Panc1 (cell line): ENCODE results near the gene SSR1. TPM values are rescaled to one million over a fixed set of nuclear protein-coding genes. Genes with fewer than 3 reads are reported as not detected.

Source experiments
- ATAC-seq: fragments of 200-7000 bp; cut with Tn5 transposase; 2 replicates; pipeline ENCODE4 v1.9.1; 2020; ENCODE audit warnings: mild to moderate bottlenecking, moderate library complexity
- BruUV-seq: library from RNA; stranded (reverse); fragments of 400-500 nt; replicated peaks from 2 replicates; lab custom pipeline; 2021; lab: Mats Ljungman, UMichigan
- CTCF ChIA-PET: fragments of 300-600 bp; sonication (Branson Sonifier 250); formaldehyde crosslinking; loops from one replicate; lab custom pipeline; 2022; ENCODE audit warnings: antibody characterized with exemption; lab: Charles Lee
- POLR2A ChIA-PET: fragments of 300-600 bp; sonication (Branson Sonifier 250); formaldehyde crosslinking; loops from one replicate; lab custom pipeline; 2022; ENCODE audit warnings: antibody characterized with exemption; lab: Charles Lee
- DNase-seq: peaks from one replicate; pipeline ENCODE4 v3.0.0-alpha.2; 2010; ENCODE audit warnings: low read depth, low spot score
- H3K27ac ChIP-seq: 2 replicates; pipeline ENCODE4 v1.5.1; 2011; ENCODE audit warnings: mild to moderate bottlenecking, low read length, inconsistent platforms
- H3K27me3 ChIP-seq: fragments of 200-500 bp; sonication (Bioruptor generic); 2 replicates; pipeline ENCODE4 v1.6.0; 2014; ENCODE audit warnings: low read length, inconsistent platforms; ENCODE audit not compliant: control insufficient read depth, insufficient read depth
- H3K36me3 ChIP-seq: fragments of 200-500 bp; sonication (Bioruptor generic); 2 replicates; pipeline ENCODE4 v1.5.1; 2014; ENCODE audit warnings: inconsistent platforms, mild to moderate bottlenecking, low read length, moderate library complexity; ENCODE audit not compliant: control insufficient read depth, insufficient read depth
- H3K4me1 ChIP-seq: 2 replicates; pipeline ENCODE4 v1.5.1; 2011; ENCODE audit warnings: inconsistent platforms, mild to moderate bottlenecking, low read length, moderate library complexity; ENCODE audit not compliant: control insufficient read depth, insufficient read depth
- H3K4me3 ChIP-seq, 2 experiments: 2 replicates each; pipeline ENCODE4 v1.5.1; 2011 to 2012; ENCODE audit warnings: low read depth in 2 of 2, low read length in 2 of 2, mild to moderate bottlenecking in 2 of 2, inconsistent platforms in 1 of 2, moderate library complexity in 1 of 2
- H3K9me3 ChIP-seq: fragments of 200-500 bp; sonication (Bioruptor generic); 2 replicates; pipeline ENCODE4 v1.5.1; 2014; ENCODE audit warnings: low read depth, mild to moderate bottlenecking, inconsistent platforms, low read length, moderate library complexity; ENCODE audit not compliant: control insufficient read depth, insufficient read depth
- CTCF ChIP-seq: fragments of 450-650 bp; IDR thresholded peaks from 2 replicates; pipeline ENCODE4 v1.5.1; 2017; ENCODE audit warnings: mild to moderate bottlenecking
- POLR2AphosphoS5 ChIP-seq: IDR thresholded peaks from 2 replicates; pipeline ENCODE4 v1.6.1; 2012; ENCODE audit warnings: mild to moderate bottlenecking, low read depth, low read length, moderate library complexity
- REST ChIP-seq, 2 experiments: IDR thresholded peaks; 2 replicates each; pipeline ENCODE4 v1.6.1; 2011 to 2012; ENCODE audit warnings: low read depth in 2 of 2, control low read depth in 1 of 2, low read length in 1 of 2, mild to moderate bottlenecking in 1 of 2, moderate library complexity in 1 of 2; ENCODE audit not compliant: insufficient read depth in 1 of 2
- SIN3A ChIP-seq: IDR thresholded peaks from 2 replicates; pipeline ENCODE4 v1.6.1; 2012; ENCODE audit warnings: low read depth, mild to moderate bottlenecking, low read length, moderate library complexity, borderline replicate concordance; ENCODE audit not compliant: insufficient read depth
- TCF7L2 ChIP-seq: IDR thresholded peaks from 2 replicates; pipeline ENCODE4 v1.6.1; 2011; ENCODE audit warnings: mild to moderate bottlenecking, low read depth, low read length, inconsistent platforms
- in situ Hi-C: cut with HindIII; loops from 2 replicates; pipeline ENCODE4 v1.10.0; 2016; ENCODE audit warnings: low sequenced_read_pairs, low pct_unique_long_range_greater_than_20kb
- intact Hi-C: fragments of 100-400 bp; cut with micrococcal nuclease; formaldehyde crosslinking; loops from one replicate; pipeline ENCODE4 v1.10.0; 2022; ENCODE audit not compliant: unreplicated experiment
- total RNA-seq: library from RNA; stranded (reverse); gene quantifications from one replicate; pipeline ENCODE4 v1.2.1, GENCODE V29; 2021; ENCODE audit not compliant: unreplicated experiment

SSR1 gene
- total RNA-seq, 1 experiment from 2014 or later, result 119 TPM

- no TSS peak for BruUV-seq
- ATAC-seq (no peak), DNase-seq (no peak)
- TF ChIP-seq SIN3A, result no peak
- TF ChIP-seq POLR2AphosphoS5, result no peak
- no peak for TF ChIP-seq CTCF
- TF ChIP-seq TCF7L2, result no peak
- TF ChIP-seq REST (IDR thresholded peaks at IDR 0.05; ENCODE audit: insufficient read depth in 1 of 2, low read depth in 2 of 2, low read length in 1 of 2), result no peak
- in situ Hi-C loops (no loop called here), intact Hi-C loops (no loop called here)
- POLR2A ChIA-PET, result no interaction called here
- CTCF ChIA-PET, result no interaction called here
- Histone ChIP-seq H3K27me3 (no peaks in the 10 kb centered on the region), H3K9me3 (no peaks in the 10 kb centered on the region), H3K36me3 (peaks cover 49% of the 10 kb centered on the region), H3K4me1 (no peaks in the 10 kb centered on the region), H3K4me3 (no peak overlapping the region), H3K27ac (no peak overlapping the region)
Measured at GRCh38 chr6:7301702-7302101, 11.3 kb downstream of the SSR1 start.

- no TSS peak for BruUV-seq
- Histone ChIP-seq H3K27me3 (no peaks in the 10 kb centered on the region), H3K4me3 (no peak overlapping the region), H3K4me1 (no peaks in the 10 kb centered on the region), H3K9me3 (no peaks in the 10 kb centered on the region), H3K36me3 (peaks cover 50% of the 10 kb centered on the region), H3K27ac (no peak overlapping the region)
- CTCF ChIA-PET, result no interaction called here
- POLR2A ChIA-PET, result no interaction called here
- TF ChIP-seq SIN3A (no peak), REST (IDR thresholded peaks at IDR 0.05; ENCODE audit: insufficient read depth in 1 of 2, low read depth in 2 of 2, low read length in 1 of 2) (no peak), TCF7L2 (no peak), CTCF (no peak), POLR2AphosphoS5 (no peak)
- DNase-seq (no peak), ATAC-seq (no peak)
- in situ Hi-C loops (no loop called here), intact Hi-C loops (no loop called here)
Measured at GRCh38 chr6:7300926-7301325, 12.1 kb downstream of the SSR1 start.
